AG10803 (cell line): Measurements from ENCODE around the gene HAPLN3.
"Not testable (repeated sequence)": the region's sequence is repeated elsewhere in the genome, so short reads cannot be mapped to it uniquely, and the experiment has no call there.

Experiments
- DNase-seq: peaks from one replicate; pipeline ENCODE4 v3.0.0; 2010; ENCODE audit warnings: low read depth
- H3K4me3 ChIP-seq: 2 replicates; pipeline ENCODE4 v1.5.1; 2011; ENCODE audit warnings: mild to moderate bottlenecking, low read length, control low read depth
- TF ChIP-seq, protein P1 (sequence below): conservative IDR thresholded peaks from 2 replicates; pipeline ENCODE4 v1.5.1; 2011; ENCODE audit warnings: mild to moderate bottlenecking, low read length, control low read depth, inconsistent platforms

The HAPLN3 gene

DNA sequence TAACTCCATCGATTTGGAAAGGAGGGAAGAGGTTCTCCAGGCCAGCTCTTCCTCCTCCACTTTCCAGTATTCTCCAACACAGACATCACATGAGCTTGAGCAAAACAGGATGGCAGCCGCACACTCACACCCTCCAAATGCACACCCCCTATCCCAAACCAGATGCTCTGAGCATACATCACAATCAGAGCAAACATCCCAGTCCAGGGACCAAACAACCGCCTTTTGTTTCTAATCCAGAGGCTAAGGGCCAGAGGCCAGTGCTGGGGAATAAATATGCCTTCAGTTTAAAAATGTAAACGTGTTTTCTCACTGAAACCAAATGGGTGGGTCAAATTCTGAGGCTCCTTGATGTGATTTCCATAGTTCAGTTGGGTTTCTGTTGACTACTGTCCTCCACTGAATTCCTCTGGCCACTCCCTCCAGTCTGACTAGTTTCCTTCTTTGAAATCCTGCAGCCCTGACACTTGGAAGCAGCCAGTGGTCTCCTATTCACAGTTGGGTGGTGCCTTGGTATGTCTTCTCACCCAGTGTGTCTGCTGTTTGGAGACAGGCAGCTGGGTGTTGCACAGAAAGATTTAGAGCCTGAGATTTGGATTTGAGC lies 37.0 kb upstream of the HAPLN3 start:
- H3K4me3 ChIP-seq, result no peak overlapping the region
- TF ChIP-seq, protein P1, sequence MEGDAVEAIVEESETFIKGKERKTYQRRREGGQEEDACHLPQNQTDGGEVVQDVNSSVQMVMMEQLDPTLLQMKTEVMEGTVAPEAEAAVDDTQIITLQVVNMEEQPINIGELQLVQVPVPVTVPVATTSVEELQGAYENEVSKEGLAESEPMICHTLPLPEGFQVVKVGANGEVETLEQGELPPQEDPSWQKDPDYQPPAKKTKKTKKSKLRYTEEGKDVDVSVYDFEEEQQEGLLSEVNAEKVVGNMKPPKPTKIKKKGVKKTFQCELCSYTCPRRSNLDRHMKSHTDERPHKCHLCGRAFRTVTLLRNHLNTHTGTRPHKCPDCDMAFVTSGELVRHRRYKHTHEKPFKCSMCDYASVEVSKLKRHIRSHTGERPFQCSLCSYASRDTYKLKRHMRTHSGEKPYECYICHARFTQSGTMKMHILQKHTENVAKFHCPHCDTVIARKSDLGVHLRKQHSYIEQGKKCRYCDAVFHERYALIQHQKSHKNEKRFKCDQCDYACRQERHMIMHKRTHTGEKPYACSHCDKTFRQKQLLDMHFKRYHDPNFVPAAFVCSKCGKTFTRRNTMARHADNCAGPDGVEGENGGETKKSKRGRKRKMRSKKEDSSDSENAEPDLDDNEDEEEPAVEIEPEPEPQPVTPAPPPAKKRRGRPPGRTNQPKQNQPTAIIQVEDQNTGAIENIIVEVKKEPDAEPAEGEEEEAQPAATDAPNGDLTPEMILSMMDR, result no peak
- DNase-seq, result no peak

DNA sequence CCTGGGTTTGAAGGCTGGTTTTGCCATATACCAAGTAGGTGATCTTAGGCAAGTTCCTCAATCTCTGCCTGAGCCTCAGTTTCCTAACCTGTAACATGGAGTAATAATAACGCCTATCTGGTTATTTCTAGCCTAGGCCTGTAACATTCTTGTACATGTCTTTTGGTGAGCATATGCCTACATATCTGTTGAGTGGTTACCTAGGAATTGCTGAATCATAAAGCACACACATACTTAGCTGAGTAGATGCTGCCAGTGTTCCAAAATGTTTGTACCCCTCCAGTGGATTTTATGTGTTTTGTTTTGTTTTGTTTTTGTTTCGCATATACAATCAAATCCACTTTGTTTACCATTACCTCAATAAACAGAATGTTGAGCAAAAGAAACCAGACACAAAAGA lies 35.2 kb upstream of the HAPLN3 start:
- no peak overlapping the region for H3K4me3 ChIP-seq
- DNase-seq, result no peak
- TF ChIP-seq, protein P1, result no peak

DNA sequence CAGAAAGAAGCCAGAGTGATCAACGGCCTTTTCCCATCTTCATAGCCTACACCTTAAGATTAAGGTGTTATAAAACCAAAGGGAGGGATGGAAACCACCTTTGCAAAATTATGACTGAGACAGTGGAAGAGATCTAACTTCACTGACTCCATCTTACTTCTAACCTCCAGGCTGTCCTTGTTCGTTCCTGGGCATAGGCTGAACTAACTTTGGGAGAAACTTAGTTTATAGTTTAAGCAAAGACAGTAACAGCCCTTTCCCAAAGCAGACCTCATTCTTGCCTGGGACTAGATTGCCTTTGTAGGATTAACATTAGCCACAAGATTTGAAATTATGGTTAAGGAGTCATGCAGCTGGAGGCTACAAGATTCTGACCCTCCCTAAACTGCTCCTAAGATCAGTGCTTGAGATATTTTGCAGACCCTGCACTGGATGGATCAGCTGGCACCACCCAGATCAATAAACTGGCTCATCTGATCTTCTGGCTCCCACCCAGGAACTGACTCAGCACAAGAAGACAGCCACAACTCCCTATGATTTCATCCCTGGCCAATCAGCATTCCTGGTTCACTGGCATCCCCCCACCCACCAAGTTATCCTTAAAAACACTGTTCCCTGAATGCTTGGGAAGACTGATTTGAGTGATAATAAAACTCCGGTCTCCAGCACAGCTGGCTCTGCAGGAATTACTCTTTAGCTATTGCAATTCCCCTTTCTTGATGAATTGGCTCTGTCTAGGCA lies 34.2 kb upstream of the HAPLN3 start:
- H3K4me3 ChIP-seq, DNase-seq: not testable (repeated sequence)

DNA sequence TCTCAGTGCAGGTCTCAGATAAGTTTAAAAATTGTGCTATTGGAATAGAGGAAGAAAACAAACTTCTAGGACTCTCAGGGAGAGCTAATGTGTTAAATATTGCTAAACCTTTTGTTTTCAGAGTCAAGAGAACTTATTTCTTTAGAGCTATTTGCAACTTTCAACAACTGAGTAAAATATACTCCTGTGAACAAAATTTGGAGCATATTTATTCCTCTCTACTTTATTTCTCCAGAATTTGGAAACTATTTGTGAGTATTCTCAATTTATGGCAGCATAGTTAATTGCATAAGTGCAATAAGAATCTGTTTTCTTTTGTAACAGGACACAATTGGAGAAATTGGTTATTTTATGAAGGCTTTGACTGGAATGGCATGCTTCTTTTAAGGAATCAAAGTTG lies 32.8 kb upstream of the HAPLN3 start:
- not testable (repeated sequence) for H3K4me3 ChIP-seq, DNase-seq

DNA sequence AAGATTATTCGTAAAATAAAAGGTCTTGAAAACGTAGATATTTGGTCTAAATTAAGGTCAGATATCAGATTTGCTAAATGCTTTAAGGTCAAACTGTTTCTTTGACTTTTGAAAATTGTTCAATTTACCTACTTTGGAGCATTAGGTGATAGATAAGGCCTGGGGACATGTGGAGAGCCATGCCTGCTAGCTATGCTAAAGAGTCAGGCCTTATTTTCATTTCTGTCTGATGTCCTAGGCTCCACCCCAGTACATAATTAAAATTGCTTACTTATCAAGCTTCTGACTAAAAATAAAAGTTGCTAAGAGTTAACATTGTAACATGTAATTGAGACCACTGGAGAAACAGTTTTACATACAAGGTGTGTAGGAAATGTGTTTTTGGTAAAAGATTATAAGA lies 30.3 kb upstream of the HAPLN3 start:
- H3K4me3 ChIP-seq, DNase-seq: not testable (repeated sequence)

DNA sequence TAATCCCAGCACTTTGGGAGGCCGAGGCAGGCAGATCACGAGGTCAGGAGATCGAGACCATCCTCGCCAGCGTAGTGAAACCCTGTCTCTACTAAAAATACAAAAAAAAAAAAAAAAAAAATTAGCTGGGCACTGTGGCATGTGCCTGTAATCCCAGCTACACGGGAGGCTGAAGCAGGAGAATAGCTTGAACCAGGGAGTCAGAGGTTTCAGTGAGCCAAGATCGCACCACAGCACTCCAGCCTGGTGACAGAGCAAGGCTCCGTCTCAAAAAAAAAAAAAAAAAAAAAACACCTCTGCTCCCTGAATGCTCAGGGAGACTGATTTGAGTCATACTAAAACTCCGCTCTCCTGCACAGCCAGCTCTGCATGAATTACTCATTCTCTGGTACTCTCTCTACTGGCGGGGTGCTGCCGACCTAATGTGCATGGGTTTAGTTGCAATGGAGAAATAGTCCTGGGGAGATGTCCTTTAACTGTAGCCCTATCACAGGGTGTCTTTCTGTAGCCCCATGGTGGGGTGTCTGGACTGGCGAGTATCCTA lies 25.6 kb upstream of the HAPLN3 start:
- not testable (repeated sequence) for H3K4me3 ChIP-seq
- DNase-seq, result peak; percentile 72

DNA sequence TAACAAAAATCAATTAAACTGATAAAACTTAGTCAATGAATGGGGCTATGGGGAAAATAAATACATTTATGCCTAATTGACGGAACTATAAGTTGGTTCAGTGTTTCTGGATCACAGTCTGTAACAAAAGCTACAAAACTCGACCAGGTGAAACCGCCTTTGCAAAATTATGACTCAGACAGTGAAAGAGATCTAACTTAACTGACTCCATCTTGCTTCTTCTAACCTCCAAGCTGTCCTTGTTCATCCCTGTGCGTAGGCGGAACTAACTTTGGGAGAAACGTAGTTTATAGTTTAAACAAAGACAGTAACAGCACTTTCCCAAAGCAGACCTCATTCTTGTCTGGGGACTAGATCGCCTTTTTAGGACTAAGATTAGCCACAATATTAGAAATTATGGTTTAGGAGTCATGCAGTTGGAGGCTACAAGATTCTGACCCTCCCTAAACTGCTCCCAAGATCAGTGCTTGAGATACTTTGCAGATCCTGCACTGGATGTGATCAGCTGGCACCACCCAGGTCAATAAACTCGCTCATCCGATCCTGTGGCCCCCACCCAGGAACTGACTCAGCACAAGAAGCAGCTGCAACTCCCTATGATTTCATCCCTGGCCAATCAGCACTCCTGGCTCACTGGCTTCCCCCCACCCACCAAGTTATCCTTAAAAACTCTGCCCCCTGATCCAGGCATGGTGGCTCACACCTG lies 25.0 kb upstream of the HAPLN3 start:
- DNase-seq, result peak; percentile 70
- H3K4me3 ChIP-seq, result no peak overlapping the region
- TF ChIP-seq, protein P1, result no peak

DNA sequence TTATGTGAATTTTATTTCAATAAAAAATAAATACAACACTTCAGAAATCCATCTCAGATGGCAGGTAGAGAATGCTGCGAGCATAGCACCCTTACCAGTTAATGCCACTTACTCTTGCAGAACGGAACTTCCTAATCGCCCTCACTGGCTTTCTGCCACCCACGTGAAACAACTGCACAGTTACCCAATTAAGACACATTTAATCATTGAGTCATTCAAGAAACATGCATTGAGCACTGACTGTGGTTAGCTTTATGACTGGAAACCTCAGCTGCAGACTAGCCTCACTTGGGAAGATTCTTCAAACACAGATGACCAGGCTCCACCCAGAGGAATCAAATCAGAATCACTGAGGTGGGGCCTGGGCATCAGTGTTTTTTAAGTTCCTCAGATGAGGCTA lies 23.4 kb upstream of the HAPLN3 start:
- no peak overlapping the region for H3K4me3 ChIP-seq
- peak; percentile 99 for DNase-seq
- TF ChIP-seq, protein P1, result no peak

DNA sequence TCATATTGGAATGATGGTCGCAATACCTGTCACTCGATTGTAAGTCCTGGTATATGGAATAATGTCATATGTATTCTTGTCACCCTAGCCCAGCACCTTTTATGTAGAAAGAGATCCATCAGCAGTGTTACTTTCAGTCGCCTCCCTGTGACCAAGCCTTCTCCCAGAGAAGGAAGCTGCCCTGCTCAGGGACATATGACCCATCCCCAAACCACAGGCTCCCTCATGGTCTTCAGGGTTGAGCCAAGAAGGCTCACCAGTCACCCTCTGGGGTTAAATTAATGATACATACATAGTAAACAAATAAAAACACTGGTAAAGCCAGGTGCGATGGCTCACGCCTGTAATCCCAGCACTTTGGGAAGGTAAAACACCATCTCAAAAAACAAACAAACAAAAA lies 22.4 kb upstream of the HAPLN3 start:
- TF ChIP-seq, protein P1, result no peak
- no peak overlapping the region for H3K4me3 ChIP-seq
- no peak for DNase-seq
